Melanocyte of skin (primary cell): ENCODE data around the gene ACY1. TPM values are rescaled to one million over a fixed set of nuclear protein-coding genes. Genes with fewer than 3 reads are reported as not detected.

Experiments used
- small RNA-seq, 2 donors: library from RNA; depleted of rRNA; stranded (forward); fragments of <200 nt; gene quantifications; one replicate each; pipeline ENCODE3, GENCODE V24; 2012
- total RNA-seq, 2 donors: library from RNA; depleted of rRNA; stranded (reverse); fragments of >200 nt; gene quantifications; 2 replicates each; pipeline ENCODE4 v1.2.3, GENCODE V29; 2012

Gene ACY1
- total RNA-seq: 10 to 100 TPM; 53.0 to 59.6 TPM

DNA sequence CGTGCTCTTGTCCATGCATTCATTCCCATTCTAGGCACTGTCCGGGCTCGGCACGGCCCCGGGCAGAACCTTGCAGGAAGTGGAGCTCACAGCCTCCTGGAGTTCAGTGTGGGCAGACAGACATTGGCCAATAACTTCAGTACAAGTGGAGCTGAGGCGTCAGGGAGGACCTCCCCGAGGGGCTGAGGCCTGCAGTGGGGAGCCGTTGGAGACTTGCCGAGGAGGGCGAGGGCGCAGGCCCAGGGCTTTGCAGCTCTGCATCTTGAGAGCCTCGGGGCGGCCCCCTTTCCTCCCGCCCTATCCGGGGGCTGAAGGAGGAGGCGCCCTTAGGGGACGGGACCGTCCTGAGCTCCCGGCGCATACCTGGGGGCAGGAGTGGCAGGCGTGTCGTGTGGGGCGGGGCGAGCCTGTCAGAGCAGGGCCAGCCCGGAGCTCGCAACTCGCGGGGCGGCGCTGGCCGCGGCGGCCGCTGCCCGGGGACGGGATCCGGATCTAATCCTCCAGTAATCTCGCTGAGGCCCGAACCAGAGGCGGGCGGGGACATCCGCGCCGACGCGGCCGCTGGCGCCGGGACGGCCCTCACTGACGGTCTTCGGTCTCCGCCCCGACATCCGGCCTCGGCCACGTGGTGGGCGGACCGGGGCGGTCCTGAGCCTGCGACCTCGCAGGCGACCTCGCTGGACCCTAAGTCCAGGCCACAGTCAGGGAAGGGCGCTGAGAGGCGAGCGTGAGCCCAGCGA, at the start of gene ACY1:
ACY1 (plus strand) TSS at position 698 of the 740 bp plus-strand sequence. CDS start 530 bp downstream, outside the sequence.

DNA sequence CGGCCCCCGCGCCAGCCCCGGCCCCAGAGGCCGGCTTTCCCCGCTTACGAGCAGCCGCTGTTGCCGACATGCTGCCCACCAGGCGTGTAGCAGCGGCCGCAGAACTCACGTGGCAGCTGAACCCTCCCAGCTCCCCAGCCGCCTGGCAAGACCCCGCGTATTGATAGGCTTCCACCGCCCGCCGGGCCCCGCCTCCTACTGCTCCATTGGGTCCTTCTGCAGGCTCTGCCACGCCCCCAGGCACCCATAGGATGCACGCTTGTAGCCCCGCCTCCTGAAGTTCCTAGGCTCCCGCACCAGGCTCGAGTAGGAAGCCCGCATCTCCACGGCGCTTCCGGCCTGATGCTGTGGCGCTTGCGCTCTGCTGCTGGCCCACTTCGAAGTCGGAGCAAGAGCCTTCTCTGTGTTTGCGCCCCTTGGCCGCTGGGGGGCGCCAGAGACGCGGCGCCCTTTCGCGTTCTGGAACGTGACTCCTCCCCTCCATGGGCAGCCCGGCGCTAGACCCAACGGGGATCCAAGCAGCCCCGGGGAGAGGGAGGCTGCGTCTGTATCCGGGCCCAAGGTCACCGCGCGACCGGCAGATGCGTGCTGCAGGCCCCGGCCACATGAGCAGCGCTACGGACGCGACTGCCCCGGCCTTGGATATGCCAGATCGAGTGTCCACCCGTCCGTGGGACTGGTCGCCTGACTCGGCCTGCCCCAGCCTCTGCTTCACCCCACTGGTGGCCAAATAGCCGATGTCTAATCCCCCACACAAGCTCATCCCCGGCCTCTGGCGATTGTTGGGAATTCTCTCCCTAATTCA, 41.3 kb upstream of the ACY1 start, which contains the start of the genes PARP3 and RRP9:
PARP3 (plus strand) TSS at position 566 of the 805 bp plus-strand sequence. CDS start 993 bp downstream, outside the sequence.
RRP9 (minus strand) TSS at position 107 of the 805 bp plus-strand sequence; CDS start at position 70, 37 bp downstream.

DNA sequence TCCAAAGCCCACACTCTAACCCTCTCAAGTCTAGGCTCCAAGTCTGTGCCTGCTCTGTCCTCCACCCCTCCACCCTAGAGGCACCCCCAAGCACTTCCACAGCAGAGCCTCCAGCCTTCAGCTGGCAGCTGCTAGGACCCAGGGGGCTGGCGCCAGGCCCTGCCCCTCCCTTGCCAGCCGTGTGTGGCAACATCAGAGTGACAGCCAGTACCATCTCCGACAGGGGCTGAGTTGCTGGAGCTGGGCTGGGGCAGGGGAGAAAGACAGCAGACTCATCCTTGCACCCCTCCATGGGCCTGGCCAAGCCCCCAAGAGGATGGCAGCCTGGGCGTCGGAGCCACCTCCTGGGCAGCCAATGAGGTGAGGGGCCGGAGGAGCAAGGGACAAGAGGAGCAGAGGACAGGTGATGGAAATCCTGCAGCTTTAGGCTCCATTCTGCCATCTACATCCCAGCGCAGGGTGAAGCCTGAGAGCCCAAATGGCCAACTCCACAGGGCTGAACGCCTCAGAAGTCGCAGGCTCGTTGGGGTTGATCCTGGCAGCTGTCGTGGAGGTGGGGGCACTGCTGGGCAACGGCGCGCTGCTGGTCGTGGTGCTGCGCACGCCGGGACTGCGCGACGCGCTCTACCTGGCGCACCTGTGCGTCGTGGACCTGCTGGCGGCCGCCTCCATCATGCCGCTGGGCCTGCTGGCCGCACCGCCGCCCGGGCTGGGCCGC, 28.0 kb upstream of the ACY1 start, which contains the start of gene GPR62:
GPR62 (plus strand) TSS at position 207 of the 718 bp plus-strand sequence; CDS start at position 479, 272 bp downstream.

DNA sequence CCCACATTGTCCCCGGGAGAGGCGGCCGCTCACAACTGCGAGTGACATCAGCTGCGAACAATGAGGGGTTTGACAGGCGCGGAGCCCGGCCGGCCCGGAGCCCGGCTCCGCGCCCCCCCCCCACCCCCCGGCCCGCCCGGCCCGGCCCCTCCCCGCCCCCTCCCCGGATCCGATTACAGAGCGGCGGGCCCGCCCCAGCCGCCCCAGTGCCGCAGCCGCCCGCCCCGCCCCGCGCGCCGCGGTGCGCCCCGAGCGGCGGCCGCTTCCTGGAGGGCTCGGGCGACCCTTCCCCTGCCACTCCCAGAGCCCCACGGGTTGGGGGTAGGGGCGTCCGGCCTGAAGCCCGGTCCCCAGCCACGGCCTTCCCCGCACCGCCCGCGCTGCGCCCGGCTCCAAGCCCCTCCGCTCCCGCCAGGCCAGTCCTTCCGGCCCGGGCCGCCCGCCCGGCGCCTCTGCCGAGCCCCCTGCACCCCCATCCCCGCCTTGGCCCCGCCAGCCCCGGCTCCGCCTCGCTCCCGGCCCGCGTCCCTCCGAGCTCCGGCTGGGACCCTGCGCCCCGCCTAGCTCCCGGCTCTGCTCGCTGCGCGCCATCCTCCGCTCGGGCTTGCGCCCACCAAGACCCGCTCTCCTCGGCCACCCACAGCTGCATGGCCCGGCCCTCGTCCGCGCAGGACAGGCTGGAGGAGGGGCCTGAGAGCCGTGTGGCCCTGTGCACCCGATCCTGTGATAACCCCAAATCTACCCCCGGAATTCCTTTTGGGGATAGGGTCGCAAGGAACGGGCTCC, 15.8 kb upstream of the ACY1 start, which contains the start of gene PCBP4:
PCBP4 (minus strand) TSS at position 71 of the 786 bp plus-strand sequence. CDS start 6,214 bp downstream, outside the sequence.

DNA sequence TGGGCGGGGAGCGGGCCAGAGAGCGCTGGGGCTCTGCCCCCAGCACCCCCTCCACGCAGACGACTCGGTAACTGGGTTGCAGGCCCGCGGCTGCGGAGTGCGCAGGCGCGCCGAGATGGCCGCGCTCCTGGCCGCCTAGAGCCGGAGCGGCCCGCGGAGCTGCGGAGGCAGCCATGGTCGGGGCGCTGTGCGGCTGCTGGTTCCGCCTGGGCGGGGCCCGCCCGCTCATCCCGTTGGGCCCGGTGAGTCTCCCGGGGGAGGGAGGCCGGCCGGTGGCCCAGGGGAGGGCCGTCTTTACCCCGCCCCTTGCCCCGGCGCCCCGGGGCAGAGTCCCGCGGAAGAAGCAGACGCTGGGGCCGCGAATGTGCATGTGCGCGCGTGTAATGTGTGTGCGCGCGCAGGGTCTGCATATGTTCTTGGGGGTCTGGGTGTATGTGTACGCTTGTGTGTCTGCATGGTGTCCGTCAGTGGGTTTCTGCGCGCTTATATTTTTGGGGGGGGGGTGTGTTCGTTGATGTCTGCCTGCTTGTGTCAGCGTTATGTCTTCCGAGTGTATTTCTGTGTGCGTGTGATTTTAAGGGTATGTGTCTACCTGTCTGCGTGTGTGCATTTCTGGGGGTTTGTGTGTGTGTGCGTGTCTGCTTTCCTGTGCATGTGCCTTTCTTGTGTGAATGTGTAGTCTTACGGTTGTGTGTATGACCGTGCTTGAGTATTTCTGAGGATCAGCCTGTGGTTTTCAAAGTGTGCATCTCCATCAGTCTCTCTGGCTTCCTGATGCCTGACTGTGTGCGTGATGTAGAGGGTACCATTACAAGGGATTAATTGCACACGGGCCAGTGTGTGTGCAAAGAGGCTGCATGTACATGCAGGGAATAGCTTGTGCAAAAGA, 8.1 kb upstream of the ACY1 start, which contains the start of gene ABHD14A:
ABHD14A (plus strand) TSS at position 102 of the 889 bp plus-strand sequence; CDS start at position 174, 72 bp downstream.

DNA sequence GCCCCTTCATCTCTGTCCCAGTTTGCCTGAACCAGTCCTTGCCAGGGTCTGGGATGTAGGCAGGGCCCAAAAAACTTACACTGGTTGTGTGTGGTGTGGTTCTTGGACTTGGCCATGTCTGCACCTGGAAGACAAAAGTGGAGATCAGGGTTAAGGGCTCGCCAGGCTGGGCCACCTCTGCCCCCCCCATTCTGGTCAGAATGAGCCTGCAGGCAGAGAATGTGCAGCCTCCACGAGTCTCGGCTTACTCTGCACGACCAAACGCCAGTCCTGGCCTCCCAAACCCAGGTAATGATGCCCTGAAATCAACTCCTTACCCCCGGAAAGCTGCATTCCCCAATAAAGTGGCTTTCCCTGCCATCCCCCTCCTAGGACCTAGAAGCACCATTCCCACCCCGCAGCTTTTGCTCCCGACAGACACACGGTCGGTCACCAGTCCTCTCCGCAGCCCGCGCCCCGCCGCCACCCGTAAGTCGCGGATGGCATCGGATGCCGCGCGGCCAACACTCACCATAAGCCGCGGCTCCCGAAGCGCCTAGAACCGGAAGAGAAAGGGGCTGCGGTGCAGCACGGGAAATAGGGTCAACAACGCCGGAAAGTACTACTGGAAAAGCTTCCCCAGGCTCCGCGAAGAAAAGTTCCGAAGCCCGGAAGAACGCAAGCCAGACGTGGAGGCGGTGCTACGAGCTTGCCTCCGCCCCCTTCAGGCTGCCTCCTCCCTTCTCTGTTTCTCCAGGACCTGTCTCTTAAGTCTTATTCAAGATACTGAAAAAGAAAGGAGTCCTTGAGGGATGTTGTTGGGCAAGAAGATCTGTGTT, 12.2 kb downstream of the ACY1 start, which contains the start of gene RPL29:
RPL29 (minus strand) TSS at position 550 of the 818 bp plus-strand sequence; CDS start at position 116, 434 bp downstream.

Small RNA genes lying within 50 kb of the gene (small RNA-seq; reads per million reads assigned to genes)
- gene AC115284.1: 0 reads per million in 2 donors

Other genes starting within 250 kb of the ACY1 start
- gene IQCF6, start 204.3 kb upstream of the ACY1 start, total RNA-seq: not detected
- gene IQCF2, start 121.9 kb upstream of the ACY1 start, total RNA-seq: not detected
- gene IQCF5, start 107.9 kb upstream of the ACY1 start, total RNA-seq: not detected
- gene IQCF1, start 80.2 kb upstream of the ACY1 start, total RNA-seq: not detected
- 10 to 100 TPM; 16.2 to 49.3 TPM for gene RRP9, start 41.6 kb upstream of the ACY1 start, total RNA-seq
- gene PARP3, start 41.2 kb upstream of the ACY1 start, total RNA-seq: 10 to 100 TPM; 10.3 to 14.8 TPM
- under 1 TPM in 1 of 2 donors, not detected in 1; under 0.01 TPM for gene GPR62, start 28.2 kb upstream of the ACY1 start, total RNA-seq
- 10 to 100 TPM; 10.3 to 21.3 TPM for gene PCBP4, start 16.1 kb upstream of the ACY1 start, total RNA-seq
- gene ABHD14B, start 9.5 kb upstream of the ACY1 start, total RNA-seq: 10 to 100 TPM; 24.3 to 26.5 TPM
- 1 to 10 TPM; 9.0 to 9.6 TPM for gene ABHD14A, start 8.5 kb upstream of the ACY1 start, total RNA-seq
- 1,000 to 10,000 TPM in 1 of 2 donors, 100 to 1,000 TPM in 1; 900 to 1,242 TPM for gene RPL29, start 12.4 kb downstream of the ACY1 start, total RNA-seq
- 10 to 100 TPM in 1 of 2 donors, 1 to 10 TPM in 1; 7.9 to 15.0 TPM for gene DUSP7, start 73.0 kb downstream of the ACY1 start, total RNA-seq
- gene POC1A, start 170.9 kb downstream of the ACY1 start, total RNA-seq: 10 to 100 TPM in 1 of 2 donors, 1 to 10 TPM in 1; 7.9 to 16.3 TPM
- 10 to 100 TPM; 74.6 to 80.9 TPM for gene ALAS1, start 214.6 kb downstream of the ACY1 start, total RNA-seq
- not detected for gene TLR9, start 242.1 kb downstream of the ACY1 start, total RNA-seq